ENCODE data around the gene PFKFB2. TPM values are rescaled to one million over a fixed set of nuclear protein-coding genes. Genes with fewer than 3 reads are reported as not detected.

Gene PFKFB2
- total RNA-seq, 6 experiments from 2014 or later, result 2.5 to 7.0 (median 3.2) TPM

DNA sequence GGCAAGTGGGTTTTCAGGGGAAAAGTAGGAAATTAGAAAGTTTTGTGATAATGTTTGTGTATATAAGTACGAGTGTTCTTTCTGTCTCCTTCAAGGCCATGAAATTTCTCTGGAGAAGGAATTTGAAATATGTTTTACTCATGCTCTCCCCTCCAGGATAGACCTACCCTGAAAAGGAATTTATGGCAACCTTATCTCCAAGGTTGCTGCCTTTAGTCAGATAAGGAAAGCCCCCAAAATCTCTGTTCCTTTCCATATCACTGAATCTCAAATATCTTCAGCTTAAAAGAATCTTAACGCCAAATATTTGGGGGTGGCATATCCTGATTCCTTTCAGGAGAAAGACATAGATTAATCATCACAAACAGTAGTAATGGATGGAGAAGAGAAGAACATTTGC lies 35.1 kb downstream of the PFKFB2 start:
- TF ChIP-seq CTCF (IDR thresholded peaks at IDR 0.05), result no peak
- Mint-ChIP-seq H3K36me3 (ENCODE audit: low read depth) (no peaks in the 10 kb centered on the region), H3K4me1 (ENCODE audit: low read depth) (peaks cover 59% of the 10 kb centered on the region), H3K4me3 (peak overlapping the region; percentile 41), H3K9me3 (no peaks in the 10 kb centered on the region), H3K27ac (peak overlapping the region; percentile 60; the same call in 1 of the 2 replicates), H3K27me3 (ENCODE audit: insufficient read depth) (no peaks in the 10 kb centered on the region; the same call in 1 of the 2 replicates)
- peak; percentile 16 for DNase-seq

DNA sequence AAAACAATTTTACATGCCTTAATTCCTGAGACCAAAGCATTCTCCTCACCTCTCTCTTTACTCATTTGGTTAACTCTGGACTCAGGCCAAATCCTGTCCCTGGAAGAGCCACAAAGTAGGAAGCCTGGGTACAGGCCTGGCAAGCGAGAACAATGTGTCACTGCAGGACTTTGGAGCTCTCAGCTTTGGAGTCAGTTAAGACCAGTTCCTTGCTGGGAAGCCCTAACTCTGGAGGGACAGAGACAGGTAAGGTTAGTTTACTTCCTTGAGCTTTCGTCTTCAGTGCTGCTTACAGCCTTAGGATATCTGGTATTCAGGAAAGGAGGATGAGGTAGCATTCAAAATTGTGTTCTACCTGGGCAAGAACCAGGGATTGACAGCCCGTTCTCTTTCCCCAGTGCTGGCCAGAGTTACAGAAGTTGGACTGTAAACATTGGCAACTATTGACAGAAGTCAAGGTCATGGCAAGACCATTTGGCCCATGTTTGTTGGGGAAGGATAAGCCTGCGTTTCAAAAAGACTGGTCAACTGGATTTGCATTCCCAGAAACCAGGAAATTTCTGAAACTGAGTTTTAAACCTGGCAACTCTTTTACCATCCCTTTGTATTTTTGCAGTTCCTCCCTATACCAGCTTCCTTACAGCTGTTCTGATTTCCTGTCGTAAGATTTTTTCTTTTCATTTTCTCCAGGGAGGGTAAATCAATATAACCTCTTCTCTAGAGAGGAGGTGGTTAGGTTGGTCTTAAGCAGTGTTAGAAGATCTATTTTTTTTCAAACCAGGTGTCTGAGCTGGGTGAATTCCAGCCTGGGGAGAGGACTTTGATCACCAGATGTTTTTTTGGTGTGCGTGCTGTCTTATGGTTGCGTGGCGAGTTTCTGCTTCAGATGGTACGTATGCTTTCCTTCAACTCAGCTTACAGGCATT lies 35.9 kb downstream of the PFKFB2 start, which contains the start of gene C4BPB:
Gene C4BPB, plus strand, starts transcription at position 160 of the 926 bp plus-strand sequence. Its CDS starts 672 bp downstream, at position 832.
- H3K36me3 Mint-ChIP-seq (ENCODE audit: low read depth), result no peaks in the 10 kb centered on the region
- peak within 1 kb of the TSS; percentile 60; the same call in 1 of the 2 replicates for H3K27ac Mint-ChIP-seq
- H3K4me3 Mint-ChIP-seq, result peak within 1 kb of the TSS; percentile 41
- DNase-seq, result peak; percentile 22
- H3K4me1 Mint-ChIP-seq (ENCODE audit: low read depth), result peaks cover 51% of the 10 kb centered on the region
- H3K9me3 Mint-ChIP-seq, result no peaks in the 10 kb centered on the region
- TF ChIP-seq CTCF (IDR thresholded peaks at IDR 0.05), result no peak
- no peaks in the 10 kb centered on the region; the same call in 1 of the 2 replicates for H3K27me3 Mint-ChIP-seq (ENCODE audit: insufficient read depth)

- H3K9me3 Mint-ChIP-seq, result no peaks in the 10 kb centered on the region
Measured at GRCh38 chr1:207089627-207090355, 36.7 kb downstream of the PFKFB2 start.

DNA sequence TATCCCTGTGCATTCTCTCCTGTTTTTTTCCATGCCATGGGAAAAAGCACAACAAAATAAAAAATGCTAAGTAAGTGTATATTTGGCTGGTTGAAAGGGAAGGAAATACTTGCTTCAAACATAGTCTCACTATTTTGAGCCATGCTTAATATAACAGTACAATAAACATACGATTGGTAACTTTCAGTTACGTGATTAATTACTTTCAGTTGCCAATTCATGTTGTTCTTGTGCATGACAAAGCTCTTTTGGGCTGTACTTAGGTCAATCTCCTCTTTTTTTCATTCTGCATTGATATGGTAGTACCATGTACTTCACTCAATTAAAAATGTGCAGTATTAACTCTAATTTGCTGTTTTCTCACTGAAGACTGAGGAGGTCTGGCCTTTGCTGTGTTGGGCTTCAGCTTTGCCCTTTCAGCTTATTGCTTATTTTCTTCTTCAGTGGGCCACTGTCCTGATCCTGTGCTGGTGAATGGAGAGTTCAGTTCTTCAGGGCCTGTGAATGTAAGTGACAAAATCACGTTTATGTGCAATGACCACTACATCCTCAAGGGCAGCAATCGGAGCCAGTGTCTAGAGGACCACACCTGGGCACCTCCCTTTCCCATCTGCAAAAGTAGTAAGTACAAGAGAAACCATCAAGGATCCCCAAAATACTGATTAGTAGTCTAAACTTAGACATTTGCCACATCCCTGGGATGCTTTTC lies 38.3 kb downstream of the PFKFB2 start:
- DNase-seq, result no peak
- H3K4me1 Mint-ChIP-seq (ENCODE audit: low read depth), result peaks cover 28% of the 10 kb centered on the region
- no peak overlapping the region for H3K4me3 Mint-ChIP-seq
- H3K9me3 Mint-ChIP-seq, result no peaks in the 10 kb centered on the region
- TF ChIP-seq CTCF (IDR thresholded peaks at IDR 0.05), result no peak
- no peaks in the 10 kb centered on the region for H3K36me3 Mint-ChIP-seq (ENCODE audit: low read depth)
- no peak overlapping the region for H3K27ac Mint-ChIP-seq
- H3K27me3 Mint-ChIP-seq (ENCODE audit: insufficient read depth), result peaks cover 3% of the 10 kb centered on the region; the same call in 1 of the 2 replicates

More at GRCh38 chr1:207089627-207090355, 36.7 kb downstream of the PFKFB2 start:
- no peaks in the 10 kb centered on the region for H3K36me3 Mint-ChIP-seq (ENCODE audit: low read depth)
- no peak overlapping the region for H3K4me3 Mint-ChIP-seq
- TF ChIP-seq CTCF (IDR thresholded peaks at IDR 0.05), result no peak
- DNase-seq, result no peak
- no peak overlapping the region for H3K27ac Mint-ChIP-seq
- no peaks in the 10 kb centered on the region; the same call in 1 of the 2 replicates for H3K27me3 Mint-ChIP-seq (ENCODE audit: insufficient read depth)
- peaks cover 42% of the 10 kb centered on the region for H3K4me1 Mint-ChIP-seq (ENCODE audit: low read depth)

DNA sequence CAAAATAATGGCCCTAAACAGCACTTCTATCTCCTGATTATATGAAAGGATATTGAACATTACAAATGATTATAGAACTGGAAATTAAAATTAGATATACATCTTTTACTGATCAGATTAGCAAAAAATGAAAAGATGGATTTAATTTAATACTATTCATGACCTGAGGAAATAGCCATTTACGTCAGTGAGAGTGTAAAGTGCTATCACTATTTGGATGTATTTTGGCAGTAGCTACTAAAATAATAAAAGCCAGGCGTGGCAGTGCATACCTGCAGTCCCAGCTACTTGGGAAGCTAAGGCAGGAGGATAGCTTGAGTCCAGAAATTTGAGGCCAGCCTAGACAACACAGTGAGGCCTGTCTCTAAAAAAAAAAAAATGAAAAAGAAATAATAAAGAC lies 40.9 kb downstream of the PFKFB2 start:
- peaks cover 8% of the 10 kb centered on the region for H3K4me1 Mint-ChIP-seq (ENCODE audit: low read depth)
- no peak for TF ChIP-seq CTCF (IDR thresholded peaks at IDR 0.05)
- no peaks in the 10 kb centered on the region for H3K9me3 Mint-ChIP-seq
- no peak overlapping the region for H3K4me3 Mint-ChIP-seq
- no peak overlapping the region for H3K27ac Mint-ChIP-seq
- no peak for DNase-seq
- H3K27me3 Mint-ChIP-seq (ENCODE audit: insufficient read depth), result peaks cover 6% of the 10 kb centered on the region; the same call in 1 of the 2 replicates
- H3K36me3 Mint-ChIP-seq (ENCODE audit: low read depth), result no peaks in the 10 kb centered on the region
